HG03064 (cell line): ENCODE measurements around the gene COX10.

Experiments used
- ATAC-seq: cut with Tn5 transposase; IDR thresholded peaks from one replicate; pipeline ENCODE4 v1.9.1; 2021; ENCODE audit warnings: low read depth; ENCODE audit not compliant: unreplicated experiment

The COX10 gene

DNA sequence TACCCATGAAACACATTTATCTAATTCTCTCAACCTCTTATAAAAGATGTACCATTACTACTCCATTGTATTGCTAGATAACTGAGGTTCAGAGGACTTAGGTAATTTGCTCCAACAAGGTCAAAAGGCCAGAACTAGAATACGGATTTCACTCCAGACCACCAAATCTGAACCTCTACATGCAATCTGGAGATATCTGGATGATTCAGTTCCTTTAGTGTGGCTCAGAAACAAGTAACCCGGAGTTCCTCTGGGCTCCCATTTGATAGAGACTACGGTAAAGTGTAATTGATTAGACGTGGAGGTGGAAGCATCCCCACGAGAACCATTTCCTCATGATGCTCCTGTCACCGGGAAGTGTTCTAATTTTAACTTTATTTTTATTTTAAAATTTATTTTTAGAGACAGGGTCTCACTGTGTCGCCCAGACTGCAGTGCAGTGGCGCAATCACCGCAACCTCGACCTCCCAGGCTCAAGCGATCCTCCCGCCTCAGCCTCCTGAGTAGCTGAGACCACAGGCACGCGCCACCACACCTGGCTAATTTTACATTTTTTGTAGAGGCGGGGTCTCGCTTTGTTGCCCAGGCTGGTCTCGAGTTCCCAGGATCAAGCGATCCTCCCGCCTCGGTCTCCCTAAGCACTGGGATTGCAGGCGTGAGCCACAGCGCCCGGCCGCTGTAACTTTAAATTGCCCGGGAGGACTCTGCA, 608 bp upstream of the COX10 start:
- ATAC-seq: peak; percentile 5

DNA sequence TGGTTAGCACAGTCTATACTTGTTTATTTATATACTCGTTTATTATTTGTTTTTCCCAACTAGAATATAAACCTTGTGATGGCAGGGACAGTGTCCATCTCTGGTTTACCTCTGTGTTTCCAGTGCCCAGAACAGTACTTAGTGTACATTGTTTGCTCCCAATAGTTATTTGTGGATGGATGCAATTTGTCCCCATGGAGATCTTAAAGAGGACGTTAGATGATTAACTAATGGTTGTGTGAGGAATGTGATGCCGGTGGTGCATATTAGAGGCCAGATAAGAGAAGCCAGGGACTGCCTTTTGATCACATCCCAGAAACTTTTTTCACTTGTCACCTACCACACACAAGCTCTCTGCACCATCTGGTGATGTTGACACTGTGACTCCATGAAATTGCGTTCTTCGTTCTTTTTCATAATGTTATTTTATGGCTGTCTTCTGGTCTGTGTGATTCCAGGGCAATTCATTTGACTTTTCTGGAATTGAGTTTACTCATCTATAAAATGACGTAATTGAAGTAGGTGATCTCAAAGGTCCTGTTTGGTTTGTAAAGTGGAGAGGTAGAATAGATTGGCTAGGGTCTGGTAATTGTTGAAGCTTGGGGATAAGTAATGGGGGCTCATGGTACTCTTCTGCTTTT, 1.2 kb downstream of the COX10 start:
- ATAC-seq: no peak

DNA sequence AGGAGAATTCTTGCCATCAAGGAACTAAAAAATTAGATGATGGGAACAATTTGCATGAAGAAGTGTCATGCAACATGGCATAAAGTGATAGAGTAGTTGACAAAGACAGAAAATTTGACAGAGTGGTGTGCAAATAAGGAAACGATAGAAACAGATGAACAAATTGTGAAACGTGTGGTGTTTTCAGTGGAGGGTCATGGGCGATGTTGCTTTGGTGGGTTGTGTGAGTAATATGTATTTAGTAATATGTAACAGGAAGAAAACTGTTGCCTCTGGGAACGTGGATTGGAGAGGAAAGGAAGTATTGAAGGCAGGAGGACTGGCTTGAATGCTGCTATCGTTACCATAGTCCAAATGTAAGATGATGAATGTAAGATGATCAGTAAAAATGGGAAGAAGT, 3.6 kb downstream of the COX10 start:
- no peak for ATAC-seq

- no peak for ATAC-seq
Observed at GRCh38 chr17:14078027-14078426, 8.7 kb downstream of the COX10 start.

- no peak for ATAC-seq
Observed at GRCh38 chr17:14080847-14081251, 11.5 kb downstream of the COX10 start.

DNA sequence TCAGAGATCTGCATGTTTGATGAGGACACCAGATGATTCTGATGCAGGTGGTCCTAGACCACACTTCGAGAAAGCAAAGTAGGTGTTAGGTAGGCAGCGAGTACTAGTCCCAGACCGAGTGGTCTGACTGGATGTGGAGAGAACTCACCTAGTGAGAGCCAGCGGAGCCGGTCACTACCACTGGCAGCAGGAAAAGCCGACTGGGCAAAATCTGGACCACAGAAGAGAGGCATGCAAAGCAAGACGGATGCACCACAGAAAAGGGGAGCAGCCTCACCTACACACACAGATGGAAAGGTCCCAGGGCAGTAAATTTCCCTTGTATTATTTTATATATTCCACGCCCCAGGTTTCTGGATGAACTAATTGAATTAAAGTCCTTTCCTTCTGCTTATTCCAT, 13.5 kb downstream of the COX10 start:
- ATAC-seq: no peak

DNA sequence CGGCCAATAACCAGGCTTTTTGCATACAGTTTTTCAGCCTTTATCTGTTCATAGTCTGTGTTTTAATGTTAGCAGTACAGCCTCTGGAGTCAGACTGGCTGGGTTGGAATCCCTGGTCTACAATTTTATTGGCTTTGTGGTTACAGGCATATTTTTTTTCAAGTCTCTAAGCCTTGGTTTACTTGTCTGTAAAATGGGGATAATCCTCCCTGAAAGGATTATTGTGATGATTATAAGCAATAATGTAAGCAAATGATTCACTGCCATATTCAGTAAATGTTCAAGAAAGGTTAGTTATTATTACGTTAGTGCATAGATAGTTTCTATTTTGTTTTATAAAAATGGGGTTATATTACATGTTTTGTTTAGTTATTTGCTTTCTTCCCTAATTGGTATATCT, 15.7 kb downstream of the COX10 start:
- ATAC-seq: no peak

- no peak for ATAC-seq
Observed at GRCh38 chr17:14086189-14086588, 16.9 kb downstream of the COX10 start.

- no peak for ATAC-seq
Observed at GRCh38 chr17:14089179-14089578, 19.9 kb downstream of the COX10 start.

- no peak for ATAC-seq
Observed at GRCh38 chr17:14091367-14091766, 22.1 kb downstream of the COX10 start.

- no peak for ATAC-seq
Observed at GRCh38 chr17:14092808-14093207, 23.5 kb downstream of the COX10 start.

DNA sequence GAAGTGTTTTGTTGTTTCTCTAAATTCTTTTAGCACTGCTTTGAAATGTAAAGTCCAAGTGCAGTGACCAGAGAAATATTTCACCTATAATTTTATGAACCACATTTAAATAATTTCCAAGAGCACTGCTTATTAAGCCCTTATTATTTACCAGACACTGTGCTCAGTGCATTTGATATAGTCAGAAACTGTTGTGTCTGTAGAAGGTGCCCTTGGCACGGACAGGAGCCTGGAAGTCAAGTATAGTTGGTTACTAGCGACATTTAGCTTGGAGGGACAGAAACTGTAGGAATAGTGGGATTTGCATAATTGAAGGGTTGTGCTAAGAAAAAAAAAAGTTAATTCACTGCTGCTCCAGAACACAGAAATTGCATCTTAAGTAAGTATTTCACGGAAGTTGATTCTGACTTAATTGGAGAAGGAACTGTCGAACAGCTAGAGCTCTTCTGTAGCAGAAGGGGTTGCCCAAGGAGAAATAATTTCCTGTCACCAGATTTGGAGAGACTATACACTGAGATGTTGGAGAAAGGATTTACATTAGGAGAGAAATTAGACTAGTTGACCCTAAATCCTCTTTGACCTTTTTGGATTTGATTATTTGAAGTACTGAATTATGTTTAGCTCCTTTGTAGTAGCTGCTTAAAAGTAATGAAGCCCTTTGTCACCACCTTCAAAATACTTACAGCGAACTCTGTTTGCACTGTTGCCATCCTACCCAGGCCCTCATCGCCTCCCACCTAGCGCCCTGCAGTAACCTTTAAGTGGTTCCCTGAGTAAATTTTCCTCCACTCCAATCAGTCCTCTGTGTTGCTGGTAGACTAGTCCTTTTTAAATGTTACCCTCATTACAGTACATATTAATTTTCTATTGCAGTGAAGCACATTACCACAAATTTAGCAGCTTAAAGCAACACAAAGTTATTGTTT, 25.6 kb downstream of the COX10 start:
- no peak for ATAC-seq

DNA sequence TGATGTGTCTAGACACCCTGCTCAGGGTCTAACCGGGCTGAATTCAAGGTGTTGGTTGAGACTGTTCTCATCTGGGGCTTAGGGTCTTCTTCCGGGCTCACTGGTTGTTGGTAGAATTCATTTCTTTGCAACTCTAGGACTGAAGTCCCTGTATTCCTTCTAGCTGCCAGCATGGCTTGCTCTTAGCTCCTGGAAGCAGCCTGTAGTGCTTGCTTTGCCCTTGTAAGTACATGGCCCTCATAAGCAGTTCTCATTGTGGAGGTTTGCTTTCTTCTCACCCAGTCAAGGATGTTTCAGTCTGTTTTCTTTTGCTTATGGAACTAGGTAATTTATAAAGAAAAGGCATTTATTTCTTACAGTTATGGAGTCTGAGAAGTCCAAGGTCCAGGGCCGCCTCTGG, 26.3 kb downstream of the COX10 start:
- no peak for ATAC-seq

- no peak for ATAC-seq
Observed at GRCh38 chr17:14098246-14098645, 28.9 kb downstream of the COX10 start.

GRCh38 chr17:14101976-14102375, 32.7 kb downstream of the COX10 start:
- ATAC-seq: no peak

- ATAC-seq: no peak
Observed at GRCh38 chr17:14103836-14104235, 34.5 kb downstream of the COX10 start.

GRCh38 chr17:14104734-14105133, 35.4 kb downstream of the COX10 start:
- ATAC-seq: no peak

- ATAC-seq: no peak
Observed at GRCh38 chr17:14107889-14108288, 38.6 kb downstream of the COX10 start.

GRCh38 chr17:14112407-14112806, 43.1 kb downstream of the COX10 start:
- ATAC-seq: no peak

DNA sequence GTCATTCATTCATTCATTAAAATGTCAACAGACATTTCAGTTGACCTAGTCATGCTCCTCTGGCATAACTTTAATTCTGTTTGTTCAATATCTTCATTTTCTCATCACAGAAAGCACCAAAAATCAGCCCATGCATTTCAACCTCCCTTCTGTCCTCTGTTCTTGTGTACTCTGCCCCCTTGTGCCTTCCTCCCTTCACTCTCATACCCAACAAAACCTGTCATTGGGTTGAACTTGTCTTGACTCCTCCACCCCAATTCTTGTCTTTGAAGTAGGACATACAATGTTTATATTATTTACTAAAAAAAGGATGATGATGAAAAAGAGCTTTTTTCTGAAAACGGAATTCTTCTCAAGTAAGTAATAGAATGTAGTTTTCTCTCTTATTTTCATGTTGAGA, 43.8 kb downstream of the COX10 start:
- ATAC-seq: no peak

DNA sequence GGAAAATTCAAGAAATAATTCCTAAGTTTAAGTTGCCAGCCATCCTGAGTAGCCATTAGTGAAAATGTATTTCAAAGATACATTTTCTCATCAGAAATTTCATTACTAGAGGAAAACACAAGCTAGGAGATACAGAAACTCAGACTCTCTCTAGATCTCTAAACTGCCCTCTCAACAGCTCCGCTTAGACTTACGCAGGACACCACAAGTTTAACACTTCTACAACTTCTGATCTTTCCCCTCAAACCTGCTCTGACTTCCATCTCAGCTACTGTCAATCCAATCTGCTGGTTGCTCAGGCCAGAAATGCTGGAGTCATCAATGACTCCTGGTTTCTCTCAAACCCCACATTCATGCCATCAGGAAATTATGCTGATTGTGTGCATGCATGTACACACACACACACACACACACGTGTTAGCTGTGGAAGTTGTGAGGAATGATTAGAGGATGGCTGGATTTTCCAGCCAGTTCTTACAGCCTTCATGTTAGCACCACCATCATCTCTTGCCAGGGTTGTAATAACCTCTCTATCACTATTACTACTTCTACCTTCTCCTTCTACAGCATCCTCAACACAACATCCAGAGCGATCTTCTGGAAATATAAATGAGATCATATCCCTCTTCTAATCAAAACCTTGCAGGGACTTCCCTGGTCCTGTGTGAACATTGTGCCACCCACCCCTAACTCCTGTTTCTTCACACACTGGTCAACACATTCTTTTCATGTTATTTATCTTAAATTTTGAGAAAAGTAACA, 47.1 kb downstream of the COX10 start:
- ATAC-seq: no peak
